Measurements from ENCODE around the gene EML4. TPM values are rescaled to one million over a fixed set of nuclear protein-coding genes. Genes with fewer than 3 reads are reported as not detected.

Gene EML4
- total RNA-seq, 2 experiments from 2014 or later, result 37.1 to 43.2 TPM

DNA sequence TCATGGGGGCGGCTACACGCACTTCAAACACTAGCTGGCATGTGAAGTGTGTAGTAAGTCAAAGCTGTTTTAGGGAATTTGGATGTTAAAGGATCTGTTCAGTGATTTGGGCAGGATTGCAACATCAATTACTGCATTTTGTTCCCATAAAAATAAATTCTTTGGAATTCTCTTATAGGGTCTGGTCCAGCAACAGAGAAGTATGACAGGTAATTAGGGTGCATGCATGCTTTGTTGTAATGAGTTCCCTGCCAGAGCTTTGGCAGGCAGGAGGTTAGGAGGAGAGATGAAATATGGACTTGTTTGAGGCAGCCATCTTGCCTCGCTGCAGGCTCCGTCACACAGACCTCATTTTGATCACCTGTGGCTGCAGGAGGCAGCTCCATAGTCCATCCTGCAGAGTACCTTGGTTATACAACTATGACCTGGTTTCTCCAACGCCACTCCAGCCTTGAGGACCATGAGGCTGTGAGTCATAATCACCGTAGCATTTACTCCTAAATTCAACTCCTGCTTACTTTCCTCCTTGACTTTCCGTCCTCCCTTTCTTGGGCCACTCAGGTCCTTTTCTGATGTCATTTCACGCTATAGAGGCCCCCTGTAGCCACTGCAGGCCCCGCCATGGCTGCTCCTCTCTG is 26.5 kb upstream of the EML4 start:
- Histone ChIP-seq H3K36me3 (ENCODE audit: insufficient read depth, low read length) (no peaks in the 10 kb centered on the region), H2AFZ (ENCODE audit: low read length) (0 out of 2 replicates have a peak overlapping the region, but pooled peaks have one; percentile 66), H3K4me2 (ENCODE audit: low read length) (no peak overlapping the region), H4K20me1 (ENCODE audit: insufficient read depth, low read length) (no peaks in the 10 kb centered on the region), H3K79me2 (ENCODE audit: insufficient read depth, low read depth, low read length) (no peaks in the 10 kb centered on the region), H3K27ac (ENCODE audit: low read depth, low read length, poor library complexity, severe bottlenecking) (no peak overlapping the region), H3K4me1 (ENCODE audit: insufficient read depth, low read length, poor library complexity, severe bottlenecking) (peaks cover 11% of the 10 kb centered on the region), H3K4me3 (ENCODE audit: low read depth, low read length, poor library complexity, severe bottlenecking) (no peak overlapping the region), H3K9me3 (ENCODE audit: low read length) (no peaks in the 10 kb centered on the region), H3K9me2 (ENCODE audit: insufficient read depth, low read length) (no peaks in the 10 kb centered on the region)
- CTCF ChIA-PET (ENCODE audit: unreplicated experiment), result no interaction called here
- BruUV-seq (replicated peaks), result no TSS peak
- no peak for TF ChIP-seq EZH2phosphoT487 (IDR thresholded peaks at IDR 0.05; ENCODE audit: borderline replicate concordance, low read depth, low read length)
- TF ChIP-seq, protein P1, sequence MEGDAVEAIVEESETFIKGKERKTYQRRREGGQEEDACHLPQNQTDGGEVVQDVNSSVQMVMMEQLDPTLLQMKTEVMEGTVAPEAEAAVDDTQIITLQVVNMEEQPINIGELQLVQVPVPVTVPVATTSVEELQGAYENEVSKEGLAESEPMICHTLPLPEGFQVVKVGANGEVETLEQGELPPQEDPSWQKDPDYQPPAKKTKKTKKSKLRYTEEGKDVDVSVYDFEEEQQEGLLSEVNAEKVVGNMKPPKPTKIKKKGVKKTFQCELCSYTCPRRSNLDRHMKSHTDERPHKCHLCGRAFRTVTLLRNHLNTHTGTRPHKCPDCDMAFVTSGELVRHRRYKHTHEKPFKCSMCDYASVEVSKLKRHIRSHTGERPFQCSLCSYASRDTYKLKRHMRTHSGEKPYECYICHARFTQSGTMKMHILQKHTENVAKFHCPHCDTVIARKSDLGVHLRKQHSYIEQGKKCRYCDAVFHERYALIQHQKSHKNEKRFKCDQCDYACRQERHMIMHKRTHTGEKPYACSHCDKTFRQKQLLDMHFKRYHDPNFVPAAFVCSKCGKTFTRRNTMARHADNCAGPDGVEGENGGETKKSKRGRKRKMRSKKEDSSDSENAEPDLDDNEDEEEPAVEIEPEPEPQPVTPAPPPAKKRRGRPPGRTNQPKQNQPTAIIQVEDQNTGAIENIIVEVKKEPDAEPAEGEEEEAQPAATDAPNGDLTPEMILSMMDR (conservative IDR thresholded peaks at IDR 0.05; ENCODE audit: low read length), result no peak
- no peak for DNase-seq (ENCODE audit: low spot score)
- POLR2A ChIA-PET, result interaction anchor here (0.6 to 2.6 kb wide), 9 partner anchors 8 to 397 kb away, joined by 3 to 14 read pairs (median 4); partner anchors contain the start of gene EML4
- intact Hi-C loops (cut with micrococcal nuclease; ENCODE audit: unreplicated experiment), result no loop called here

DNA sequence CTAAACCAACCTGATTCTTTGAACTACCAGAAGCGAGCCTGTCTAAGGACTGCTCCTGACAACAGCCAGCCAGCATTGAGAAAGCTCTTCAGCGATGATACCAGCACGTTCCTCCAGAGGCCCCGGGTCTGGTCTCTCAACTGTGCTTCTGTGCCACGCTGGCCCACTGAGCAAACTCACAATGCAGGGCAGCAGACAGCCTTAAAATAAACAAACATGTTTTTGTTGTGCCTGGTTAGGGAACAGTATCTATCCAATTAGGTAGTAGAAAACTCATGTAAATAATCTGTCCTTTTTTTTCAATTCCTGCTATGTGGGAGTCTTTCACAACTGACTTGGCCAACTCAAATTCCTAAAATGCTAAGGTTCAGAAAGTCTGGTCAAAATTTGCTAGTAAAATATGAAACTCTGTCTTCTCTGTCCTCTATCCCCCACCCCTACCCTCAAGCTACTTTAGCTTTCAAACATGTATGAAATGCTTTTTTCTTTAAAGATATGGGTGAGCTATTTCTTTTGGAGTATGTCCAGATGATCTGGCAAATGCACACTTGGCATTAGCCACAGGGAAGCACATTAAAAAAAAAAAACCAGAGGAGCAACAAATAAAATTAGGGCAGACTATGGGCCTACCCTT is 21.4 kb upstream of the EML4 start:
- no peaks in the 10 kb centered on the region for H3K9me3 ChIP-seq (ENCODE audit: low read length)
- no peak for DNase-seq (ENCODE audit: low spot score)
- H3K79me2 ChIP-seq (ENCODE audit: insufficient read depth, low read depth, low read length), result no peaks in the 10 kb centered on the region
- no peaks in the 10 kb centered on the region for H3K4me1 ChIP-seq (ENCODE audit: insufficient read depth, low read length, poor library complexity, severe bottlenecking)
- CTCF ChIA-PET (ENCODE audit: unreplicated experiment), result interaction anchor here (0.8 kb wide), 1 partner anchor 18 kb away, joined by 3 read pairs; no protein-coding TSS in a partner anchor
- no peaks in the 10 kb centered on the region for H3K36me3 ChIP-seq (ENCODE audit: insufficient read depth, low read length)
- H3K4me3 ChIP-seq (ENCODE audit: low read depth, low read length, poor library complexity, severe bottlenecking), result no peak overlapping the region
- H3K9me2 ChIP-seq (ENCODE audit: insufficient read depth, low read length), result no peaks in the 10 kb centered on the region
- H4K20me1 ChIP-seq (ENCODE audit: insufficient read depth, low read length), result no peaks in the 10 kb centered on the region
- intact Hi-C loops (cut with micrococcal nuclease; ENCODE audit: unreplicated experiment), result no loop called here
- BruUV-seq (replicated peaks), result no TSS peak
- no peak overlapping the region for H2AFZ ChIP-seq (ENCODE audit: low read length)
- H3K27ac ChIP-seq (ENCODE audit: low read depth, low read length, poor library complexity, severe bottlenecking), result no peak overlapping the region
- TF ChIP-seq, protein P1 (conservative IDR thresholded peaks at IDR 0.05; ENCODE audit: low read length), result no peak
- TF ChIP-seq EZH2phosphoT487 (IDR thresholded peaks at IDR 0.05; ENCODE audit: borderline replicate concordance, low read depth, low read length), result no peak
- POLR2A ChIA-PET, result interaction anchor here (0.7 to 0.9 kb wide), 2 partner anchors 12 to 35 kb away, joined by 3 to 4 read pairs; no protein-coding TSS in a partner anchor
- no peak overlapping the region for H3K4me2 ChIP-seq (ENCODE audit: low read length)

DNA sequence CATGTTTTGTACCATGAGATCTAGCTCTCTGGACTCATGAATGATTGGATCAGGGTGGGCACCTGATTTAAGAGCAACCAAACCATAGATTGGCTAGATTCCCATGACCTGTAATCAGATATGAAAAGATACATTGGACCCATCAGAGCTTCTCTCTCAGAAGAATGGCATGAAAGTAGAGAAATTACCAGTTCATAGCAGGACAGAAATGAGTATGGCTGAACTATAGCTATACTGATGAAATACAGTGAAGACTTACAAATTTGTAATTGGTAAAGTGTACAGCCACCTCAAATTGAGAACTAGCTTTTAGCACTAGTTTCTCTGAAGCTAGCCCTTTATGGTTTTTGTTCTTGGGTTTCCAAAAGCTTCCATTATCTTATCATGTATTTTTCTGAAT is 19.0 kb upstream of the EML4 start:
- no peaks in the 10 kb centered on the region for H3K79me2 ChIP-seq (ENCODE audit: insufficient read depth, low read depth, low read length)
- no peak overlapping the region for H3K4me2 ChIP-seq (ENCODE audit: low read length)
- H3K36me3 ChIP-seq (ENCODE audit: insufficient read depth, low read length), result no peaks in the 10 kb centered on the region
- no TSS peak for BruUV-seq (replicated peaks)
- H2AFZ ChIP-seq (ENCODE audit: low read length), result no peak overlapping the region
- no peaks in the 10 kb centered on the region for H3K9me3 ChIP-seq (ENCODE audit: low read length)
- H3K9me2 ChIP-seq (ENCODE audit: insufficient read depth, low read length), result no peaks in the 10 kb centered on the region
- H3K27ac ChIP-seq (ENCODE audit: low read depth, low read length, poor library complexity, severe bottlenecking), result no peak overlapping the region
- no peak for DNase-seq (ENCODE audit: low spot score)
- ChIA-PET CTCF (ENCODE audit: unreplicated experiment) (no interaction called here), POLR2A (interaction anchor here (0.7 to 2.2 kb wide), 2 partner anchors 9 to 23 kb away, joined by 3 to 11 read pairs; no protein-coding TSS in a partner anchor)
- TF ChIP-seq, protein P1 (conservative IDR thresholded peaks at IDR 0.05; ENCODE audit: low read length), result no peak
- no peak for TF ChIP-seq EZH2phosphoT487 (IDR thresholded peaks at IDR 0.05; ENCODE audit: borderline replicate concordance, low read depth, low read length)
- H4K20me1 ChIP-seq (ENCODE audit: insufficient read depth, low read length), result no peaks in the 10 kb centered on the region
- no peak overlapping the region for H3K4me3 ChIP-seq (ENCODE audit: low read depth, low read length, poor library complexity, severe bottlenecking)
- intact Hi-C loops (cut with micrococcal nuclease; ENCODE audit: unreplicated experiment), result no loop called here
- no peaks in the 10 kb centered on the region for H3K4me1 ChIP-seq (ENCODE audit: insufficient read depth, low read length, poor library complexity, severe bottlenecking)
